Raji (cell line): Measurements from ENCODE around the gene HFE.

Experiments
- POLR2A ChIP-seq: IDR thresholded peaks from 2 replicates; pipeline ENCODE4 v1.6.1; 2011; ENCODE audit warnings: low read depth, low read length, control low read depth; ENCODE audit not compliant: insufficient read depth

HFE gene

DNA sequence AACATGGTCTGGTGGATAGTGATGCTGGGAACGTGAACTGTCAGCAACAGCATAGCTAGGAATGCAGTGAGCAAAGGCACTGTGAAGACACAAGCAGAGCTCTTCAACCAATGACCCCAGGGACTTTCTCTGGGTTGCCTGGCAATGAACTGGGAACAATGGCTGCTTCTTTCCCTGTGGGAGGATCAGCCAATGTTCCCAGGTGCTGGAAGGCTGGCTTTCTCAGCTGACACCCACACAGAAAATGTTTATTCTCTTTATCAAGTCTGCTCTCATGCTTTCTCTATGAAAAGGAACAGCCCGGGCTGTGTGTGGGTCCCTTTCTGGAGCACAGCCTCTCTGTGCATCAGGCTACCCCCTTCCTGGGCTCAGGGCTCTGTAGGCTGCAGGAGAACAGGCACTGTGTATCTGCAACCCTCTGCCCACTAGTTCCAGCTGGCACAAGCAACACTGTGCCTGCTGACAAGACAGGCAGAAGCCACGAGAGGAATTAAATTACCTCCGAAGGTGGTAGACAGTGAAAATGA, 54.2 kb downstream of the HFE start:
- TF ChIP-seq POLR2A: no peak

DNA sequence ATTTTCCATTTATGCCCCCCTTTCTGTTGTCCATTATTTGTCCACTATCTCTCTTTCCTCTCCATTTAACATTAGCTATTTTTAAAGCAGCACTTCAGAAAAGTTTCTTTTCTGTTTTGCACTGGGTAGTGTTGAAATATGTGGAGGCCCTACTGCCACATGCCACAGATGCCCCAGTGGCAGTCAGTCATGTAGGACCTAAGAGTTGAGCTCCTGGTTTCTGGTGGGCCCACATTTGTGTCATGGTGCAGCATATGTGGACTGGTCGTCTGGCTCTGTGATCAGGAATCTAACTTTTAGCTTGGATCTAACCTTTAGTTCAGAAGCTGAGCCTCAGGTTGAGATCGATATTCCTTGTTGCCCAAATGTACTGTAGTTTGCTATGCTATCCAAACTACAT, 54.8 kb downstream of the HFE start:
- no peak for TF ChIP-seq POLR2A
